ENCODE data around the gene EPHB3.
"Not testable (repeated sequence)": the region's sequence is repeated elsewhere in the genome, so short reads cannot be mapped to it uniquely, and the experiment has no call there.

EPHB3 gene

GRCh38 chr3:184622156-184622555 is 60.6 kb downstream of the EPHB3 start:
- DNase-seq: not testable (repeated sequence)

- no peak for DNase-seq
These were observed 65.3 kb downstream of the EPHB3 start for GRCh38 chr3:184626923-184627322.

GRCh38 chr3:184629555-184630160 is 68.1 kb downstream of the EPHB3 start:
- DNase-seq: no peak

- DNase-seq: no peak
These were observed 69.4 kb downstream of the EPHB3 start for GRCh38 chr3:184630861-184631471.

- DNase-seq: no peak
These were observed 69.9 kb downstream of the EPHB3 start for GRCh38 chr3:184631472-184631861.
